ENCODE results near the gene CRTC3.

Gene CRTC3

DNA sequence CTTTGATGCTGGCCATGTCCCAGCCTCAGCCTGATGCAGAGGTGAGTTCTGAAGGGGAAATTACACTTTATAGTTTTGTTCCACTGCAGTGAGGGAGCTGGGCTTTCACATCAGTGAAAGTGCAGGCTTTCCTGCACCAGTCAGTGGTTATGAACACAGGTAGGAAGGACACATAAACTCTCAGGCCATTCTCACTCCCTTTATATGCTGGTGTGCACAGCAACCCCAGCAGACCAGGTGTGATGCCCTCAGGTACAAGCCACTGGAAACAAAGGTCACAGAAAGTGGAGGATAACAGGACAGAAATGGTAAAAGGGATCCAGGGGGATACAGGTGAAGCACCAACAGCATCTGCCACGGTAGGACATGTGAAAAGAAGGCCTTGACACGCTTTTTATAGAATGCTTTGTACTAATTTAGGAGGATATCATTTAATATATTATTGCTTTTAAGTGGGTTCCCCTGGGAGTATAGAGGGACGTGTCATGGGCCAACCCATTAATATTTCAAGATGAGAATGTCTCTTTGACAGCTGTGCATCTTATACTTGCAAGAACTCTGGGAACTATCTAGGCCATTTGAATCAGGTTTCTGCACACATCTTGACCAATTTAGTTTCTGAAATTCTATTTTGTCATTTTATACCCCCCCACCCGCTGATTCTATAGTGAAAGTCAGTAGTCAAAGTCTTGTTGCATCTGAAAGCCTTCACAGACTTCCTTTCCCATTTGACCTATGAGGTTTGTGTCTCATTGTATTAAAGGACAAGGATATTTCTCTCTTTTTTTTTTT, 162.5 kb downstream of the CRTC3 start:
- no peak overlapping the region for H3K27ac ChIP-seq
- no peak for TF ChIP-seq ZFX (IDR thresholded peaks at IDR 0.05; ENCODE audit: borderline replicate concordance)
- TF ChIP-seq, protein P1, sequence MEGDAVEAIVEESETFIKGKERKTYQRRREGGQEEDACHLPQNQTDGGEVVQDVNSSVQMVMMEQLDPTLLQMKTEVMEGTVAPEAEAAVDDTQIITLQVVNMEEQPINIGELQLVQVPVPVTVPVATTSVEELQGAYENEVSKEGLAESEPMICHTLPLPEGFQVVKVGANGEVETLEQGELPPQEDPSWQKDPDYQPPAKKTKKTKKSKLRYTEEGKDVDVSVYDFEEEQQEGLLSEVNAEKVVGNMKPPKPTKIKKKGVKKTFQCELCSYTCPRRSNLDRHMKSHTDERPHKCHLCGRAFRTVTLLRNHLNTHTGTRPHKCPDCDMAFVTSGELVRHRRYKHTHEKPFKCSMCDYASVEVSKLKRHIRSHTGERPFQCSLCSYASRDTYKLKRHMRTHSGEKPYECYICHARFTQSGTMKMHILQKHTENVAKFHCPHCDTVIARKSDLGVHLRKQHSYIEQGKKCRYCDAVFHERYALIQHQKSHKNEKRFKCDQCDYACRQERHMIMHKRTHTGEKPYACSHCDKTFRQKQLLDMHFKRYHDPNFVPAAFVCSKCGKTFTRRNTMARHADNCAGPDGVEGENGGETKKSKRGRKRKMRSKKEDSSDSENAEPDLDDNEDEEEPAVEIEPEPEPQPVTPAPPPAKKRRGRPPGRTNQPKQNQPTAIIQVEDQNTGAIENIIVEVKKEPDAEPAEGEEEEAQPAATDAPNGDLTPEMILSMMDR (IDR thresholded peaks at IDR 0.05), result no peak

Measured in 22Rv1 (cell line).